NCI-H510A treated with DMSO at 0.1 percent for 48 hours (cell line): Measurements from ENCODE around the gene ARAP3.
"Not testable (repeated sequence)": the region's sequence is repeated elsewhere in the genome, so short reads cannot be mapped to it uniquely, and the experiment has no call there.

ENCODE experiments used
- DNase-seq: peaks from one replicate; lab custom pipeline; 2025; lab: John Stamatoyannopoulos, UW

ARAP3 gene

DNA sequence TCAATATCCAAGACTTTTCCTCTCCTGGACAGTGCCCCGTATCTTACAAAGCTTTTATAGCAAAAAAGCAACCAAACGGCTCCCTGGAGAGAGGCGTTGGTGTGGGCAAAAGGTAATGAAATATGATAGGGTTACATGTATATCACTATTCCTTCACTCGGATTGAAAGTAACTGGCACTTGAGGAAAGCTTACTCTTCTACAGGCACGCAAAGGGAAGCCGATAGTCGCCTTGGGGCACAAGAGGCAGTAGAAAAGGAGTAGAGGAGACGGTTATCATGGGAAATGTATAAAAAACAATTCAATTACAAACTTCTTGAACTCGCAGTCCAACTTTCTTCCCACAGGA is 64.4 kb downstream of the ARAP3 start:
- DNase-seq = no peak

DNA sequence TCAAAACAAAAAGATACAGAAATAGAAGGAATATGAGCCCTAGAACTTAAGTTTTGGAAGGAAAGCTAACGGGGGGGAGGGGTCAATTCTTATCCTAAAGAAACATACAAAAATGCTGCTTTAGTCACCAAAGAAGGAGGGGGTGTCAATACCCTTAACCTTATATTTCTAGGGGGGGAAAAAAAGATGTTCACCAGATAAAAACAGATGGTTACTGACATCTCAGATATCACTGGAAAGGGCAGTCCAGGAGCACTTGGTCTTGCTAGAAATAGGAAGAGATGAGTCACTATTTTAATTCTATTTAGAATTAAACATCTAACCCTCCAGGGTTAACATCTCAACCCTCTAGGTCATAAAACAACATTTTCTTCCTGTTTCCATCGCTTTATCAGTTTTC is 64.9 kb downstream of the ARAP3 start:
- no peak for DNase-seq

- no peak for DNase-seq
Observed at GRCh38 chr5:141615991-141616720, 65.9 kb downstream of the ARAP3 start.

GRCh38 chr5:141613344-141613743 is 68.7 kb downstream of the ARAP3 start:
- no peak for DNase-seq

DNA sequence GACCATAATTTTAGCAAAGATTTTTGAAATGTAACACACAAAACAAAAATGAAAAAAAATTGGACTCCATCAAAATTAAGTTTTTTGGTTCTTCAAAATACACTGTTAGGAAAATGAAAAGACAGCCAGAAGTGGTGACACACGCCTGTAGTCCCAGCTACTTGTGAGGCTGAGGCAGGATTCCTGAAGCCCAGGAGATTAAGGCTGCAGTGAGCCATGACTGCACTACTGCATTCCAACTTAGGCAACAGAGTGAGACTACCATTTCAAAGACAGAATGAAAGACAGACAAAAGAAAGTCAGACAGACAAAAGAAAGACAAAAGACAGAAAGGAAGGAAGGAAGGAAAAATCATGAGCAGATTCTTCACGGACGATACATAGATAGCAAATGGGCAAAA is 70.7 kb downstream of the ARAP3 start:
- no peak for DNase-seq

DNA sequence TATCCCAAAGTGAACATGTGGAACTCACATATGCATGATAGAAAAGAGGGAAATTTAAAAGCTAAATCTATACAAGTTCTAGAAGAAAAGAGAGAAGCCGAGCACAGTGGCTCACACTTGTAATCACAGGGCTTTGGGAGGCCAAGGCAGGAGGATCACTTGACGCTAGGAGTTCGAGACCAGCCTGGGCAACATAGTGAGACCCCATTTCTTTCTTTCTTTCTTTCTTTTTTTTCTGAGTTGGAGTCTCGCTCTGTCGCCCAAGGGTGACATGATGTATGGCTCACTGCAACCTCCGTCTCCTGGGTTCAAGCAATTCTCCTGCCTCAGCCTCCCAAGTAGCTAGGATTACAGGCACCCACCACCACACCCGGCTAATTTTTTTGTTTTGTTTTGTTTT is 72.1 kb downstream of the ARAP3 start:
- not testable (repeated sequence) for DNase-seq

DNA sequence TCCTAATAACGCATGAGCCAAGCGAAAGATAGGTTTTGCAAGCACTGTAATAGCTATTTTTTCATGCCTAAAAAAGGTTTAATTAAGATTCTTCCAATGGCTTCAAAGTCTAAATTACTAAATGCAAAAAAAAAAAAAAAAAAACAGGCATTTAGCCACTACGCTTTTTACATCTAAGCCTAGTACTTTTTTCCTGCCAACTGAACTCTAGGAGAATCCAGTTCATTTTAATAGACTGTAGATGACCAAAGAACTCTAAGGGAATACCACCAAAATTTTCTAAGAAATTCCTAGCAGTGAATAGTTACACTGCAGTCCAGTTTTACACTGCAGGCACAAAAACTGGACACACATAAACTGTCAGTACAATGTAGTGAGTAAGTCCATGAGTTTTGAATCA is 73.0 kb downstream of the ARAP3 start:
- no peak for DNase-seq

DNA sequence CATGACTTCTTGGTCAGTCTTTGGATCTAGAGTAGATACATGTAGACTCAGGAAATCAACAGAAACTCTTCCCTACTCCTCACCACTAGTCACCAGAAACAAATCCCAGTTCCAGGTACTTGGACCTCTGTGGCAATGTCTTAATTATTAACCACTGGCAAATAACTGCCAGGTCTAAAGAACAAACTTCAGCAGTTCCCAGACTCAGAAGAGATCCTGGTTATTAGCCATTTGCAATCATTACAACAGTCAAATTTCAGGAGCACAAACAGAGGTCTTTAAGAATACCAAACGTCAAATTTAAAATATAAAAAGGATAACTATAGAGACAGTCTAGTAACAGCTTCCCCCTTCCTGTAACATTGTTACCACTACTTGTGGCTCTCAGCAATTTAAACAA is 73.5 kb downstream of the ARAP3 start:
- no peak for DNase-seq

DNA sequence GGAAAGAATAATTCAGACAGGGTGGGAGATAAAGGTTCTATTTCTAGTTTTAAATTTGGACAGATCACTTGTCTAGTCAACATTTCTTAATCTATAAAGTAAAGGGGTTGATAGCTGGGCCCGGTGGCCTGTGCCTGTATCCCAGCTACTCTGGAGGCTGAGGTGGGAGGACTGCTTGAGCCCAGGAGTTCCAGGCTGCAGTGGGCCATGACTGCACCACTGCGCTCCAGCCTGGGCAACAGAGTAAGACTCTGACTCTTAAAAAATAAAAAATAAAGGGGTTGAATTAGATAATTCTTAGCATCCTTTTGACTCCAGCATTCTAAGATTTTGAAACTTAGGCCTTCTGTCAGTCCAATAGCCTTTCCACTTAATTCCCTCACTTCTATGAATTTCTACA is 74.0 kb downstream of the ARAP3 start:
- no peak for DNase-seq

DNA sequence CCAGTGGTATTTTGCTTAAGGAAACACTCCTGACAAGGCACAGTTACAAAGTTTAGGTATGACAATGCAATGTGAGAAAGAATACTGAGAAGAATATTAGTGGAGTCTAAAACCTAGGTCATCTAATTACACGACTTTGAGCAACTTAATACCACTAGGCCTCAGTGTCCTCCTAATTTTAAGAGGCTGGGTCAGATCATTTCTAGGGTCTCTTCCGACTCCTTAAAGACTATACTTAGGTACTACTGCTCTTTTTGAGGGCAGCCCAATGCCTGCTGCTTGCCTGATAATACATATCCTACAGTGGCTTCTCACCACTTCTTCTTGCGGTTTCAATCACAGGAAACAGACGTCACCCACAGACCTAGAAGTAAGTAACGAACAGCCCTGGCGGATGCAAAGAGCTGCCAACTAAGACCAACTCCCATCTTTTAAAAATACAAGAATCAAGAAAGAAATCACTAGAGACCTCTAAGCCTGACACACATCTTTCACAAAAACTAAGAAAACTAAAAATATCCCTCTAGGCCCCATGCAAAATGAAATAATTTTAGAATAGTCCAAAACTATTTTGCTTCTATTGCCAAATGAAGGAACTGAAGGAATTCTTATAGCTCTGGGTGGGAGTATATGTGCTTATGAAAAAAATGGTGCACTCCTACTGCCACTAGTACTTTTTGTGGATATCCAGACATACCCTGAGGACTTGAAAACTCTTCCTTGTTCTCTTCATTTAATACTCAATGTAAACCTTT is 76.3 kb downstream of the ARAP3 start:
- DNase-seq = no peak

DNA sequence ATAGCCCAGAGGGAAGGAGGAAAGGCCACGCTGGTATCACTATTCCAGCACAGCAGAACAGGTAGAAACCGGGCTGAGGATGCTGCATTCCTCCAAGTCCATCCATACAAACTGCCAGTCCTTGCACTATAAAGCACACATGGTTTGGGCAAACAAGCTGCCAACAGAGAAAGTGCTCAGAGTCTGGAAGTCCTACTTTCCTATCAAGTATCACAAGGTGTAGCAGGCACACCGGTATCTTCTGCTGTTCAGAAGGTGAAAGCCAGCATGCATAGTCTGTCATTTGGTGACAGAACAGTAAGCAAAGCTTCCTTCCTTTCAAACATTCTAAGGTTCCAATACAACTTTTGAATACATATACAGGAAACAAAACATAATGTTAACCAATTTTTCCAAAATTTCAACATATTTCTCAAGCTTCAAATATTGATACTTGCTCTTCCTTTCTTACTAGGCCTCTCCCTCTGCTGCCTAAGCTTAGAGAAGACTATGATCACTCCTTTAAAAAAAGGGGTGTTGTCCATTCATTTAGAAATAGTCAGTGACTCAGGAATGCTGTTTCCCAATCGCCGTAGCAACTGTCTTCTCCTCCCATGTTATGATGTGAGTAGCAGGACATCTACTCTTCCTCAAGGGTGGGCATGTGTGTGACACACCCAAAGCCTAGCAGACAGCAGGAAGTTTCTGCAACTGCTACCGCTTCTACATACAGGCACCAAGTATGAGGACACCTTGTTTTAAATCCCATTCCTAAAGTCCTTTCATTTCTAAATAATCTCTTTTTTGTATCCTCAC is 77.9 kb downstream of the ARAP3 start:
- DNase-seq = no peak
